Activated CD4-positive, alpha-beta T cell treated with anti-CD3 and anti-CD28 coated beads, Interleukin-2, amount 50 U/mL, for 48 hours (primary cell): Measurements from ENCODE around the gene CIB4.

Experiments
- DNase-seq, 2 experiments: peaks; one replicate each; pipeline ENCODE4 v3.0.0-alpha.2; 2020

Gene CIB4

GRCh38 chr2:26540961-26541360 lies 100.2 kb downstream of the CIB4 start:
- no peak for DNase-seq

- no peak for DNase-seq
Measured at GRCh38 chr2:26540306-26540705, 100.9 kb downstream of the CIB4 start.

GRCh38 chr2:26537826-26538475 lies 103.2 kb downstream of the CIB4 start:
- DNase-seq: no peak

- no peak for DNase-seq
Measured at GRCh38 chr2:26537069-26537825, 103.9 kb downstream of the CIB4 start.

DNA sequence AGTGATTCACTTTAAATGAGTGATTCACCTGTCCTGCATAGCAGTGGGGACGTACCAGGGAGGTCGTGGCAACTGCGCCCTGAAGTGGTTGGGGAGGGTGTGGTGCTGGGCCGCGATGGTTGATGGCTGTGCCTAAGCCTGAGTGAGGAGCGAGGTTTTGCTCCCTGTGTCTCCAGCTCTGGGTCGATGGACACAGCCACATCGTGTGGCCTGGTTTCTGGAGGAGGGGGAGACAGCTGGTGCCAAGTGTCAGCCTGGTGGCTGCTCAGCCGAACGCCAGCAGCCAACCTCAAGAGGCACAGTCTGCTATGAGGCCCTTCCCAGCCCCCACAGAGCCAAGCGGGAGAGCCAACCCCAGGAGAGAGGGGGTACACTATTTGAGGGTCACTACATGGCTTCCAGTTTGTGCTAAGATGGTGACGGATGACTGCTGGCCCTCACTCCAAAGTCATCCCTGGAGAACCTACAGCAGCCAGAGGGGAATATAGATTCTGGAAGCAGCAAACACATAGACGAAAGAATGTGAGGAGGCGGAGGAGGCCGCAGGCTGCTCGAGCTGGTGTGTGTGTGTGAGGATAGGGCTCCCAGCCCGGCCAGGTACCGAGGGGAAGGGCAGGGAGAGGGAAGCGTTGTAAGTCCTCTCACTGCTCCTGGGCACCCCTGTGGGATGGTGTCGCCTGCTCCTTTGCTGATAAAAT lies 104.6 kb downstream of the CIB4 start:
- DNase-seq: no peak

GRCh38 chr2:26535663-26536275 lies 105.4 kb downstream of the CIB4 start:
- DNase-seq: no peak

- DNase-seq: no peak
Measured at GRCh38 chr2:26534865-26535662, 106.1 kb downstream of the CIB4 start.

- no peak for DNase-seq
Measured at GRCh38 chr2:26534098-26534864, 106.9 kb downstream of the CIB4 start.

GRCh38 chr2:26533661-26534060 lies 107.5 kb downstream of the CIB4 start:
- no peak for DNase-seq

DNA sequence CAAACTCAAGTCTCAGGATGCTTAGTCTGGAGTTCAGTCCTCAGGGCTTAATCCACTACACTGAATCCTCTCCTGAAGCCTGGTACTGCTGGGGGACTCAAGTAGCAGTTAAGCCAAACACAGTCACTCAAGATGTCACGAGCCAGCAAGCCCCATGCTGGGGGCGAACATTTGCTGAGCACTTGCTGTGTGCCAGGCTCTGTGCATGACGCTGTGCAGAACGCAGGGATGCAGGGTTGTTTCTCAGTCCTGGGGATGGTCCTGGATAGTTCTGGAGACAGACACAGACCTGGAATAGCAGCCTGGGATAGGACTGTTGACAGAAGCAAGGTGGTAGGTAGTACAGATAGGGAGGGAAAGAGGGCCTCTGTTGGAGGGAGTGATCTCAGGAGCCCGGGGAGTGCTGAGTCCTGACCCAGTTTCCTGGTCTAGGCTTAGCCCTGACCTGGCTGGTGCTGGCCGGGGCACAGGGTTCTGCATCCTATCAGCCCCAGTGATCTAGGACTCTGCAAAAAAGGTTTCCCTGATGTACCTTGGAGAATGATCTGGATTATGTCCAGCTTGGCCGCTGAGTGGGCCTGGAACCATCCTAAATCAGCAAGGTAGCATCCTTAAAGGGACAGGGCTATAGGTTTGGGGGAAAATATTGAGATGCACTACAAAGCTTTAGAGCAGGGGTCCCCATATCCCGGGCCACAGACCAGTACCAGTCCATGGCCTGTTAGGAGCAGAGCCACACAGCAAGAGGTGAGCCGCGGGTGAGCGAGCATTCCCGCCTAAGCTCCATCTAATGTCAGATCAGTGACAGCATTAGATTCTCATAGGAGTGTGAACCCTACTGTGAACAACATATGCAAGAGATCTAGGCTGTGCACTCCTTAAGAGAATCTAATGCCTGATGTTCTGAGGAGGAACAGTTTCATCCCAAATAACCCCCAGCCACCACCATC lies 108.6 kb downstream of the CIB4 start:
- no peak for DNase-seq
